Fibroblast of lung (primary cell): ENCODE results near the gene GPR68. TPM values are rescaled to one million over a fixed set of nuclear protein-coding genes. Genes with fewer than 3 reads are reported as not detected.
A peak's percentile ranks its signal among the peaks of the same experiment; 100 is the strongest.

Experiments used
- DNase-seq, 2 donors: peaks; one replicate each; pipeline versions ENCODE4 v3.0.0 to v3.0.0-alpha.2; 2010; ENCODE audit warnings: low read depth in 2 of 2
- H2AFZ ChIP-seq: 2 replicates; pipeline ENCODE4 v1.5.1; 2012; ENCODE audit warnings: low read length, control low read depth, inconsistent platforms
- H3K27ac ChIP-seq: 2 replicates; pipeline ENCODE4 v1.5.1; 2011; ENCODE audit warnings: low read length, control low read depth; ENCODE audit not compliant: insufficient read depth
- H3K27me3 ChIP-seq: 2 replicates; pipeline ENCODE4 v1.5.1; 2011; ENCODE audit warnings: mild to moderate bottlenecking, low read length; ENCODE audit not compliant: control insufficient read depth, insufficient read depth
- H3K36me3 ChIP-seq: 2 replicates; pipeline ENCODE4 v1.5.1; 2011; ENCODE audit warnings: low read length; ENCODE audit not compliant: control insufficient read depth, insufficient read depth
- H3K4me1 ChIP-seq: 2 replicates; pipeline ENCODE4 v1.5.1; 2011; ENCODE audit warnings: low read length; ENCODE audit not compliant: control insufficient read depth, insufficient read depth; ENCODE audit errors: extremely low read depth
- H3K4me2 ChIP-seq: 2 replicates; pipeline ENCODE4 v1.5.1; 2011; ENCODE audit warnings: low read length, control low read depth; ENCODE audit not compliant: insufficient read depth; ENCODE audit errors: extremely low read depth
- H3K4me3 ChIP-seq, 4 experiments: fragments of 200-600 bp in 1 of 4; sonication (generic) in 1 of 4; replicated peaks in 1 of 4; 2 replicates each; pipeline ENCODE4 v1.5.1; 2011 to 2016; ENCODE audit warnings: low read length in 4 of 4, low read depth in 3 of 4, mild to moderate bottlenecking in 3 of 4, control low read depth in 2 of 4, inconsistent platforms in 1 of 4, mixed read lengths in 1 of 4; ENCODE audit not compliant: insufficient read depth in 1 of 4; ENCODE audit errors: control extremely low read depth in 1 of 4
- H3K79me2 ChIP-seq: 2 replicates; pipeline ENCODE4 v1.5.1; 2012; ENCODE audit warnings: mild to moderate bottlenecking, low read length, inconsistent platforms; ENCODE audit not compliant: control insufficient read depth, insufficient read depth
- H3K9ac ChIP-seq: 2 replicates; pipeline ENCODE4 v1.5.1; 2011; ENCODE audit warnings: mild to moderate bottlenecking, low read length, control low read depth; ENCODE audit not compliant: insufficient read depth
- H3K9me3 ChIP-seq: 2 replicates; pipeline ENCODE4 v1.5.1; 2012; ENCODE audit warnings: low read depth, low read length; ENCODE audit not compliant: control insufficient read depth, insufficient read depth
- H4K20me1 ChIP-seq: 2 replicates; pipeline ENCODE4 v1.5.1; 2011; ENCODE audit warnings: low read length; ENCODE audit not compliant: control insufficient read depth, insufficient read depth; ENCODE audit errors: extremely low read depth
- EZH2 ChIP-seq: IDR thresholded peaks from 2 replicates; pipeline ENCODE4 v1.5.1; 2012; ENCODE audit warnings: low read length, control low read depth, mild to moderate bottlenecking; ENCODE audit errors: missing control alignments
- polyA plus RNA-seq, 2 donors: library from polyadenylated mRNA; depleted of rRNA in 1 of 2; stranded (reverse) in 1 of 2; unstranded in 1 of 2; fragments of >200 nt; gene quantifications; 2 replicates each; pipeline ENCODE4 v1.2.1, GENCODE V29; 2011 to 2012; ENCODE audit warnings: missing spikeins in 1 of 2
- total RNA-seq: library from RNA; depleted of rRNA; stranded (reverse); fragments of >200 nt; gene quantifications from 2 replicates; pipeline ENCODE4 v1.2.1, GENCODE V29; 2014
- TF ChIP-seq, protein P1 (sequence below), 2 donors: IDR thresholded peaks in 1 of 2; conservative IDR thresholded peaks in 1 of 2; 1 replicate in 1 of 2; 2 replicates in 1 of 2; pipeline ENCODE4 v1.5.1; 2011 to 2012; ENCODE audit warnings: low read length in 2 of 2, control low read depth in 1 of 2, inconsistent platforms in 1 of 2, low read depth in 1 of 2, mild to moderate bottlenecking in 1 of 2

GPR68 gene
- total and polyA plus RNA-seq, 2 donors (not counting 1 experiment from before 2014, with no cell fraction given), result 0.37 to 0.66 TPM

DNA sequence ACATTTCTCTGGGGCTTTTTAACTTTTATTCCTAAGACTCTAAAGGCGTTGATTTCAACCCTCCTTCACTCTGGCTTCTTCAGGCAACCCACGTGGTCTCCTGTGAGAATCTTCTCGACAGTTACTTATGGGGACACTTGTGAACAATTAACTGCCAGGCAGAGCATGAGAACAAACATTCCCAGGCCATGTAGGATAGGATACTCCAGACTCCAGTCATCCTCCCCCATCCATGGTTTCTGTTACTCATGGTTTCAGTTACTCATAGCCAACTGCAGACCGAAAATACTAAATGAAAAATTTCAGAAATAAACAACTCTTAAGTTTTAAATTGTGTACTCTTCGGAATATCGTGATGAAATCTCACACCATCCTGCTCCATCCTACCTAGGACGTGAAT, 19.5 kb downstream of the GPR68 start:
- no peak overlapping the region for H3K4me2 ChIP-seq
- H3K4me3 ChIP-seq, result no peak overlapping the region
- H3K79me2 ChIP-seq, result no peaks in the 10 kb centered on the region
- no peak for TF ChIP-seq EZH2
- TF ChIP-seq, protein P1, sequence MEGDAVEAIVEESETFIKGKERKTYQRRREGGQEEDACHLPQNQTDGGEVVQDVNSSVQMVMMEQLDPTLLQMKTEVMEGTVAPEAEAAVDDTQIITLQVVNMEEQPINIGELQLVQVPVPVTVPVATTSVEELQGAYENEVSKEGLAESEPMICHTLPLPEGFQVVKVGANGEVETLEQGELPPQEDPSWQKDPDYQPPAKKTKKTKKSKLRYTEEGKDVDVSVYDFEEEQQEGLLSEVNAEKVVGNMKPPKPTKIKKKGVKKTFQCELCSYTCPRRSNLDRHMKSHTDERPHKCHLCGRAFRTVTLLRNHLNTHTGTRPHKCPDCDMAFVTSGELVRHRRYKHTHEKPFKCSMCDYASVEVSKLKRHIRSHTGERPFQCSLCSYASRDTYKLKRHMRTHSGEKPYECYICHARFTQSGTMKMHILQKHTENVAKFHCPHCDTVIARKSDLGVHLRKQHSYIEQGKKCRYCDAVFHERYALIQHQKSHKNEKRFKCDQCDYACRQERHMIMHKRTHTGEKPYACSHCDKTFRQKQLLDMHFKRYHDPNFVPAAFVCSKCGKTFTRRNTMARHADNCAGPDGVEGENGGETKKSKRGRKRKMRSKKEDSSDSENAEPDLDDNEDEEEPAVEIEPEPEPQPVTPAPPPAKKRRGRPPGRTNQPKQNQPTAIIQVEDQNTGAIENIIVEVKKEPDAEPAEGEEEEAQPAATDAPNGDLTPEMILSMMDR (conservative IDR thresholded peaks at IDR 0.05 in 1 of 2, IDR thresholded peaks at IDR 0.05 in 1 of 2; ENCODE audit: low read depth in 1 of 2, low read length in 2 of 2), result no peak
- H3K27ac ChIP-seq, result no peak overlapping the region
- H3K4me1 ChIP-seq, result peaks cover 2% of the 10 kb centered on the region
- peak in 1 of 2 donors; percentile 38 for DNase-seq
- H3K9ac ChIP-seq, result no peak overlapping the region
- H3K9me3 ChIP-seq, result no peaks in the 10 kb centered on the region
- H4K20me1 ChIP-seq, result no peaks in the 10 kb centered on the region
- no peaks in the 10 kb centered on the region for H3K27me3 ChIP-seq
- no peak overlapping the region for H2AFZ ChIP-seq
- peaks cover 2% of the 10 kb centered on the region for H3K36me3 ChIP-seq

DNA sequence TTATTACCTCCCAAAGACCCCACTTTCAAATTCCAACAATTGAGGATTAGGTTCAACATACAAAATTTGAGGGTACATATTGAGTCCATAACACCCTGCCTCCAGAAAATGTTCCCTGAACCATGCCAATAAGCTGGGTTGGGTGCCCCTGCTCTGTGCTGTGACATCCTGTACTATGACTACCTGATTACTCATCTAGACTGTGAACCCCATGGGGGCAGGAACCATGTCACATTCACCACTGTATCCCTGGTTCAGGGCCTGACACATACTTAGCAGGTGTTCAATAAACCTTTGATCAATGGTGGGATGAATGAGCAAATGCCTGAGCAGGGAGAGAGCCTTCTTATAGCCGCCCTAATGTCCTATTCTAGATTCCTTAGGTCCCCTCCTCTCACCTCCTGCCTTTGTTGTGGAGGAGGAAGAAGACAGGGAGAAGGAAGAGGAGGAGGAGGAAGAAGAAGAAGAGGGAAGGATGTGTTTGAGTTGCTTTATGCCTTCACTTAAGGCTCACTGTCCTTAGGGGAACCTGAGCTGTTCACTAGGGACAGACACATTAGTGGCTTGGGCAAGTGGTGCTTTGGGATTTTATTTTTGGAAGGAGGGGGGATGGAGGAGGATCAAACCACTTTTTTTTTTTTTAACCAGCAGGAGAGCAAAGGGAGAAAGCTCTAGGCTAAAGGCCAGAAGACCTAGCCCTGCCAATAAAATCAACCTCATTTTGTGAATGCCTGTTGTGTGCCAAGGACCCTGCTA, 21.3 kb downstream of the GPR68 start:
- H3K79me2 ChIP-seq, result no peaks in the 10 kb centered on the region
- no peak overlapping the region for H3K27ac ChIP-seq
- TF ChIP-seq, protein P1 (conservative IDR thresholded peaks at IDR 0.05 in 1 of 2, IDR thresholded peaks at IDR 0.05 in 1 of 2; ENCODE audit: low read depth in 1 of 2, low read length in 2 of 2), result no peak
- TF ChIP-seq EZH2, result no peak
- peaks cover 2% of the 10 kb centered on the region for H3K36me3 ChIP-seq
- H3K4me1 ChIP-seq, result peaks cover 2% of the 10 kb centered on the region
- no peak overlapping the region for H3K4me2 ChIP-seq
- no peaks in the 10 kb centered on the region for H4K20me1 ChIP-seq
- H3K4me3 ChIP-seq, result no peak overlapping the region
- H3K9ac ChIP-seq, result no peak overlapping the region
- no peaks in the 10 kb centered on the region for H3K9me3 ChIP-seq
- no peaks in the 10 kb centered on the region for H3K27me3 ChIP-seq
- H2AFZ ChIP-seq, result no peak overlapping the region
- no peak for DNase-seq

- Histone ChIP-seq H3K4me2 (no peak overlapping the region), H3K9ac (no peak overlapping the region), H3K9me3 (no peaks in the 10 kb centered on the region), H3K27ac (no peak overlapping the region), H2AFZ (no peak overlapping the region), H3K79me2 (no peaks in the 10 kb centered on the region), H3K4me3 (no peak overlapping the region), H3K27me3 (no peaks in the 10 kb centered on the region), H3K36me3 (peaks cover 4% of the 10 kb centered on the region), H3K4me1 (no peaks in the 10 kb centered on the region), H4K20me1 (no peaks in the 10 kb centered on the region)
- DNase-seq, result no peak
- TF ChIP-seq, protein P1 (conservative IDR thresholded peaks at IDR 0.05 in 1 of 2, IDR thresholded peaks at IDR 0.05 in 1 of 2; ENCODE audit: low read depth in 1 of 2, low read length in 2 of 2), result no peak
- no peak for TF ChIP-seq EZH2
These were observed 23.2 kb downstream of the GPR68 start for GRCh38 chr14:91221270-91221669.
